Measurements from ENCODE around the gene TTC21A. TPM values are rescaled to one million over a fixed set of nuclear protein-coding genes. Genes with fewer than 3 reads are reported as not detected.

The TTC21A gene
- total RNA-seq, 1 donor from 2014 or later, result 7.8 TPM

- Mint-ChIP-seq H3K4me1 (ENCODE audit: low read depth, unreplicated experiment) (no peaks in the 10 kb centered on the region), H3K4me3 (ENCODE audit: unreplicated experiment) (no peak overlapping the region), H3K9me3 (ENCODE audit: unreplicated experiment) (no peaks in the 10 kb centered on the region), H3K27ac (ENCODE audit: unreplicated experiment) (no peak overlapping the region), H3K27me3 (ENCODE audit: unreplicated experiment) (no peaks in the 10 kb centered on the region), H3K36me3 (ENCODE audit: unreplicated experiment) (peaks cover 5% of the 10 kb centered on the region)
- no peak for DNase-seq
- TF ChIP-seq, protein P1, sequence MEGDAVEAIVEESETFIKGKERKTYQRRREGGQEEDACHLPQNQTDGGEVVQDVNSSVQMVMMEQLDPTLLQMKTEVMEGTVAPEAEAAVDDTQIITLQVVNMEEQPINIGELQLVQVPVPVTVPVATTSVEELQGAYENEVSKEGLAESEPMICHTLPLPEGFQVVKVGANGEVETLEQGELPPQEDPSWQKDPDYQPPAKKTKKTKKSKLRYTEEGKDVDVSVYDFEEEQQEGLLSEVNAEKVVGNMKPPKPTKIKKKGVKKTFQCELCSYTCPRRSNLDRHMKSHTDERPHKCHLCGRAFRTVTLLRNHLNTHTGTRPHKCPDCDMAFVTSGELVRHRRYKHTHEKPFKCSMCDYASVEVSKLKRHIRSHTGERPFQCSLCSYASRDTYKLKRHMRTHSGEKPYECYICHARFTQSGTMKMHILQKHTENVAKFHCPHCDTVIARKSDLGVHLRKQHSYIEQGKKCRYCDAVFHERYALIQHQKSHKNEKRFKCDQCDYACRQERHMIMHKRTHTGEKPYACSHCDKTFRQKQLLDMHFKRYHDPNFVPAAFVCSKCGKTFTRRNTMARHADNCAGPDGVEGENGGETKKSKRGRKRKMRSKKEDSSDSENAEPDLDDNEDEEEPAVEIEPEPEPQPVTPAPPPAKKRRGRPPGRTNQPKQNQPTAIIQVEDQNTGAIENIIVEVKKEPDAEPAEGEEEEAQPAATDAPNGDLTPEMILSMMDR (IDR thresholded peaks at IDR 0.05; ENCODE audit: partially characterized antibody, unreplicated experiment), result no peak
Measured at GRCh38 chr3:39080026-39080425, 27.5 kb upstream of the TTC21A start.

GRCh38 chr3:39082666-39083313, 24.7 kb upstream of the TTC21A start:
- no peak for DNase-seq
- no peaks in the 10 kb centered on the region for H3K4me1 Mint-ChIP-seq (ENCODE audit: low read depth, unreplicated experiment)
- H3K36me3 Mint-ChIP-seq (ENCODE audit: unreplicated experiment), result no peaks in the 10 kb centered on the region
- no peaks in the 10 kb centered on the region for H3K27me3 Mint-ChIP-seq (ENCODE audit: unreplicated experiment)
- no peak overlapping the region for H3K4me3 Mint-ChIP-seq (ENCODE audit: unreplicated experiment)
- H3K27ac Mint-ChIP-seq (ENCODE audit: unreplicated experiment), result no peak overlapping the region
- H3K9me3 Mint-ChIP-seq (ENCODE audit: unreplicated experiment), result no peaks in the 10 kb centered on the region
- TF ChIP-seq, protein P1 (IDR thresholded peaks at IDR 0.05; ENCODE audit: partially characterized antibody, unreplicated experiment), result no peak

DNA sequence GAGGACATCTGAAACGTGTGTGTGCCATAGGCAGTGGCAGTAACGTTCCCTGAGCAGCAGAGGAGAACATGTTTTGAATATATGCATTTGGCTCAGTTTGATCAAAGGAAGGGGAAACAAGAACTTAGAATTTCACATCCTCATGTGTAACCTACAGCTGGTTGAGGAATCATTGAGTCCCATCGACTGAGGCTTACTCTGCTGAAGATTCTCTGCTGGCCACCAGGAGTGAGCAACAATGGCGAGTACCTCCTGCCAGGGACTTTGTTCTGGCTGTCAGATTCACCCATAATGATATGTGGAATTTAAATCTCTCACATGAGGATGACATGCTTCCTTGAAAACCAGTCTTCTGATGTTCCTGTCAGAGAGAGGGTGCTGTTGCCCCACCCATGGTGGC, 21.3 kb upstream of the TTC21A start:
- DNase-seq, result no peak
- no peak overlapping the region for H3K27ac Mint-ChIP-seq (ENCODE audit: unreplicated experiment)
- no peak overlapping the region for H3K4me3 Mint-ChIP-seq (ENCODE audit: unreplicated experiment)
- no peaks in the 10 kb centered on the region for H3K27me3 Mint-ChIP-seq (ENCODE audit: unreplicated experiment)
- H3K9me3 Mint-ChIP-seq (ENCODE audit: unreplicated experiment), result no peaks in the 10 kb centered on the region
- TF ChIP-seq, protein P1 (IDR thresholded peaks at IDR 0.05; ENCODE audit: partially characterized antibody, unreplicated experiment), result no peak
- H3K4me1 Mint-ChIP-seq (ENCODE audit: low read depth, unreplicated experiment), result no peaks in the 10 kb centered on the region
- no peaks in the 10 kb centered on the region for H3K36me3 Mint-ChIP-seq (ENCODE audit: unreplicated experiment)

DNA sequence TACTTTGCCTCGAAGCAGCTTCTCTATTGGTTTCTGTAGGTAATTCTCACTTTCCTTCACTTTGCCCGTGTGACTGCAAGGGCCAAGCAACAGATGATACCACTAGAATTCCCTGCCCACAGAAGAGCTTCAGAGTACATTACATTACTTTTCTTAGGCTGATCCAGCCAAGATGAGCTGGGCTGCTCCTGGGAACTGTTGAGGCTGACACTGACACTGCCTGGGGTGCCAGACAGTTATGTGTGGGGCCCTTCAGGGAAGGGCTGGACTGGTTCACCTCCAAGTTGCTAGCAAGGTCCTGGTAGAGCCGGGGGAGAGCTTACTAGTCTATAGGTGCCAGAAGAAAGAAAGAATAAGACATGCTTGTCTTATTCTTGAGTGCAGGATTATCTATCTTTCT, 19.0 kb upstream of the TTC21A start:
- no peaks in the 10 kb centered on the region for H3K27me3 Mint-ChIP-seq (ENCODE audit: unreplicated experiment)
- H3K9me3 Mint-ChIP-seq (ENCODE audit: unreplicated experiment), result no peaks in the 10 kb centered on the region
- no peaks in the 10 kb centered on the region for H3K4me1 Mint-ChIP-seq (ENCODE audit: low read depth, unreplicated experiment)
- H3K27ac Mint-ChIP-seq (ENCODE audit: unreplicated experiment), result no peak overlapping the region
- DNase-seq, result no peak
- no peak overlapping the region for H3K4me3 Mint-ChIP-seq (ENCODE audit: unreplicated experiment)
- TF ChIP-seq, protein P1 (IDR thresholded peaks at IDR 0.05; ENCODE audit: partially characterized antibody, unreplicated experiment), result no peak
- H3K36me3 Mint-ChIP-seq (ENCODE audit: unreplicated experiment), result peaks cover 5% of the 10 kb centered on the region

GRCh38 chr3:39088889-39089288, 18.6 kb upstream of the TTC21A start:
- peaks cover 5% of the 10 kb centered on the region for H3K36me3 Mint-ChIP-seq (ENCODE audit: unreplicated experiment)

More at GRCh38 chr3:39088889-39089288, 18.6 kb upstream of the TTC21A start:
- Mint-ChIP-seq H3K27me3 (ENCODE audit: unreplicated experiment) (no peaks in the 10 kb centered on the region), H3K4me3 (ENCODE audit: unreplicated experiment) (no peak overlapping the region), H3K27ac (ENCODE audit: unreplicated experiment) (no peak overlapping the region), H3K9me3 (ENCODE audit: unreplicated experiment) (no peaks in the 10 kb centered on the region), H3K4me1 (ENCODE audit: low read depth, unreplicated experiment) (no peaks in the 10 kb centered on the region)
- DNase-seq, result no peak
- TF ChIP-seq, protein P1 (IDR thresholded peaks at IDR 0.05; ENCODE audit: partially characterized antibody, unreplicated experiment), result no peak
